Breast epithelium (tissue), 4 donors: Measurements from ENCODE around the gene UIMC1. TPM values are rescaled to one million over a fixed set of nuclear protein-coding genes. Genes with fewer than 3 reads are reported as not detected.

ENCODE experiments used
- DNase-seq, 2 donors: peaks; one replicate each; pipeline ENCODE4 v3.0.0-alpha.2; 2019; ENCODE audit warnings: low spot score in 2 of 2
- H3K27ac ChIP-seq, 2 donors: fragments of 200-600 bp; sonication (generic) in 1 of 2; one replicate each; pipeline ENCODE4 v1.5.1; 2016 to 2019; ENCODE audit warnings: mild to moderate bottlenecking in 1 of 2
- H3K27me3 ChIP-seq, 2 donors: fragments of 200-600 bp; sonication (generic) in 1 of 2; one replicate each; pipeline versions ENCODE4 v1.5.1 to v1.6.0; 2017 to 2019; ENCODE audit warnings: control low read depth in 1 of 2, mild to moderate bottlenecking in 1 of 2
- H3K36me3 ChIP-seq: fragments of 200-600 bp; one replicate; pipeline ENCODE4 v1.5.1; 2019
- H3K4me1 ChIP-seq, 2 donors: fragments of 200-600 bp; sonication (generic); one replicate each; pipeline ENCODE4 v1.5.1; 2016 to 2019; ENCODE audit warnings: control low read depth in 1 of 2
- H3K4me3 ChIP-seq, 3 donors: fragments of 200-600 bp; sonication (generic); 1 replicate in 2 of 3; 2 replicates in 1 of 3; pipeline ENCODE4 v1.5.1; 2016 to 2019; ENCODE audit warnings: mild to moderate bottlenecking in 3 of 3, moderate library complexity in 2 of 3
- H3K9me3 ChIP-seq, 2 donors: fragments of 200-600 bp; sonication (generic) in 1 of 2; one replicate each; pipeline ENCODE4 v1.5.1; 2016 to 2019; ENCODE audit warnings: control low read depth in 1 of 2
- POLR2A ChIP-seq: fragments of 450-650 bp; IDR thresholded peaks from one replicate; pipeline ENCODE4 v1.6.1; 2016; ENCODE audit warnings: antibody characterized with exemption, mild to moderate bottlenecking, moderate library complexity
- POLR2AphosphoS5 ChIP-seq, 3 donors: sonication (generic); formaldehyde crosslinking; IDR thresholded peaks; one replicate each; pipeline ENCODE4 v1.6.1; 2017; ENCODE audit warnings: antibody characterized with exemption in 3 of 3
- intact Hi-C: fragments of 100-400 bp; cut with DNase I; formaldehyde crosslinking; loops from one replicate; pipeline ENCODE4 v1.15.1; 2023; ENCODE audit warnings: low total_unique reads
- total RNA-seq, 3 donors: library from RNA; depleted of rRNA; stranded (reverse); fragments of >200 nt; gene quantifications; one replicate each; pipeline ENCODE4 v1.1.0, GENCODE V29; 2016
- TF ChIP-seq, protein P1 (sequence below), 3 donors: fragments of 450-650 bp; IDR thresholded peaks; one replicate each; pipeline ENCODE4 v1.5.1; 2016 to 2017; ENCODE audit warnings: antibody characterized with exemption in 3 of 3, mild to moderate bottlenecking in 3 of 3, moderate library complexity in 3 of 3

The UIMC1 gene
- total RNA-seq, 3 donors from 2014 or later: 27.8 to 61.3 (median 53.1) TPM

- H3K27me3 ChIP-seq: no peaks in the 10 kb centered on the region
- no peak overlapping the region for H3K4me3 ChIP-seq
- no peak overlapping the region for H3K27ac ChIP-seq
- no peaks in the 10 kb centered on the region for H3K4me1 ChIP-seq
- intact Hi-C loops: no loop called here
- peaks cover 4% of the 10 kb centered on the region for H3K36me3 ChIP-seq
- H3K9me3 ChIP-seq: no peaks in the 10 kb centered on the region
- DNase-seq: no peak
- no peak for TF ChIP-seq POLR2A
- TF ChIP-seq, protein P1, sequence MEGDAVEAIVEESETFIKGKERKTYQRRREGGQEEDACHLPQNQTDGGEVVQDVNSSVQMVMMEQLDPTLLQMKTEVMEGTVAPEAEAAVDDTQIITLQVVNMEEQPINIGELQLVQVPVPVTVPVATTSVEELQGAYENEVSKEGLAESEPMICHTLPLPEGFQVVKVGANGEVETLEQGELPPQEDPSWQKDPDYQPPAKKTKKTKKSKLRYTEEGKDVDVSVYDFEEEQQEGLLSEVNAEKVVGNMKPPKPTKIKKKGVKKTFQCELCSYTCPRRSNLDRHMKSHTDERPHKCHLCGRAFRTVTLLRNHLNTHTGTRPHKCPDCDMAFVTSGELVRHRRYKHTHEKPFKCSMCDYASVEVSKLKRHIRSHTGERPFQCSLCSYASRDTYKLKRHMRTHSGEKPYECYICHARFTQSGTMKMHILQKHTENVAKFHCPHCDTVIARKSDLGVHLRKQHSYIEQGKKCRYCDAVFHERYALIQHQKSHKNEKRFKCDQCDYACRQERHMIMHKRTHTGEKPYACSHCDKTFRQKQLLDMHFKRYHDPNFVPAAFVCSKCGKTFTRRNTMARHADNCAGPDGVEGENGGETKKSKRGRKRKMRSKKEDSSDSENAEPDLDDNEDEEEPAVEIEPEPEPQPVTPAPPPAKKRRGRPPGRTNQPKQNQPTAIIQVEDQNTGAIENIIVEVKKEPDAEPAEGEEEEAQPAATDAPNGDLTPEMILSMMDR (IDR thresholded peaks at IDR 0.05): no peak
- TF ChIP-seq POLR2AphosphoS5 (IDR thresholded peaks at IDR 0.05): no peak
Observed at GRCh38 chr5:176944268-176944667, 62.3 kb downstream of the UIMC1 start.

DNA sequence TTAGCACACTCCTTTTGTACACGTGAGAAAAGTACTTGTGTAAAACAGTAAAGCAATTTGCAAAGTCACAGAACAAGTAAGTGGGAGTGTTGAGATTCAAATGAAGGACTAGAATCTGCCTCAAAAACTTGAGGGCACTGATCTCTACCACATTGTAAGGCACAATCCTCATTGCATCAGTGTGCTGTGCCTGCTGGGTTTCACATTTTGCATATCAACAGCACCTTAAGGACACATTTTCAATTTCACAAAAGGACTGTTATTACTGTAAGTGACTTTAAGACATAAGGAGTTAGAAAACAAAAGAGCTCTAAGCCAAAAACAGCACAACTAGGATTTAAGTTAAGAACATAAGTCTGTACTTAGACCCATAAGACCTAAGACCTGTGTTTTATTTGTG lies 62.8 kb downstream of the UIMC1 start:
- no peaks in the 10 kb centered on the region for H3K9me3 ChIP-seq
- no peak overlapping the region for H3K4me3 ChIP-seq
- H3K27me3 ChIP-seq: no peaks in the 10 kb centered on the region
- no peaks in the 10 kb centered on the region for H3K4me1 ChIP-seq
- TF ChIP-seq, protein P1 (IDR thresholded peaks at IDR 0.05): no peak
- TF ChIP-seq POLR2AphosphoS5 (IDR thresholded peaks at IDR 0.05): no peak
- no peak for TF ChIP-seq POLR2A
- no peak overlapping the region for H3K27ac ChIP-seq
- no peak for DNase-seq
- intact Hi-C loops: no loop called here
- H3K36me3 ChIP-seq: peaks cover 4% of the 10 kb centered on the region

- Histone ChIP-seq H3K4me1 (no peaks in the 10 kb centered on the region), H3K27me3 (no peaks in the 10 kb centered on the region), H3K4me3 (no peak overlapping the region), H3K27ac (no peak overlapping the region), H3K36me3 (peaks cover 4% of the 10 kb centered on the region), H3K9me3 (no peaks in the 10 kb centered on the region)
- intact Hi-C loops: no loop called here
- no peak for DNase-seq
- TF ChIP-seq, protein P1 (IDR thresholded peaks at IDR 0.05): no peak
- TF ChIP-seq POLR2AphosphoS5 (IDR thresholded peaks at IDR 0.05): no peak
- no peak for TF ChIP-seq POLR2A
Observed at GRCh38 chr5:176941951-176942350, 64.6 kb downstream of the UIMC1 start.

DNA sequence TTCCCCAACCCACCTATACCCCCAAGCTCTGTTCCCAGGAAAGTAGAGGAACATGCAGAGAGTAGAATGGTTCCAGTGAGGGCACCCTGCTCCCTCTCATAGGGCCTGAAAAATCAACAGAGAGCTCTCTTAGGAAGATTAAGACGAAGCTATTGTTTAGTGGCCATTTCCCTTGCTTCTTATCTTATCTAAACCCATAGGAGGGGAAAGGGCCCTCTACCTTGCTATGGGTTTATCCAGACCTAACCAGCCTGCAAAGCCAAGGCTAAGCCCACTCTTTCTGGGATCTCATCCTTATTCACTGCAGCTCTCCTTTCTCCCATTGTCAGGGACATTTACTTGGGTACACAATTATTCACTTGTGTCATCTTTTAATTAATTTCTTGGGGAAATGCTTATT lies 68.1 kb downstream of the UIMC1 start:
- Histone ChIP-seq H3K36me3 (peaks cover 4% of the 10 kb centered on the region), H3K27me3 (no peaks in the 10 kb centered on the region), H3K9me3 (no peaks in the 10 kb centered on the region), H3K4me1 (no peaks in the 10 kb centered on the region), H3K27ac (no peak overlapping the region), H3K4me3 (no peak overlapping the region)
- no peak for DNase-seq
- TF ChIP-seq POLR2A (no peak), POLR2AphosphoS5 (IDR thresholded peaks at IDR 0.05) (no peak)
- TF ChIP-seq, protein P1 (IDR thresholded peaks at IDR 0.05): no peak
- intact Hi-C loops: no loop called here

DNA sequence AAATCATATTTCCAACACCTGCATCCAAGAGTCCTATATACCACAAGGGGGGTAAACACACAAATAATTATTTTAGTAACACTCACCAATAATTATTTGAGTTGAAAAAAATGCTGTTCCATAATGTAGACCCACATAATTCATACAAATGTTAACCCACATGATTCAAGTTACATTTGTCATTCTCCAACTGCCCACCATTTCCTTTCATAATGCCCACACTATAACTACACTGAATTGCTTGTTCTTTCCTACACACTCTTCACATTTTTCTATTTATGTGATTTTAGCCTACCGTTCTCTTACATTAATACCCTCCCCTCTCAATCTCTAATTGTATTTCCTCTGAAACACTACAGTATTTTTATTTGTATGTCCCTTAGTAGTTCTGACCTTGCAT lies 71.6 kb downstream of the UIMC1 start:
- H3K27ac ChIP-seq: no peak overlapping the region
- no peaks in the 10 kb centered on the region for H3K36me3 ChIP-seq
- no peaks in the 10 kb centered on the region for H3K9me3 ChIP-seq
- DNase-seq: no peak
- H3K4me3 ChIP-seq: no peak overlapping the region
- intact Hi-C loops: no loop called here
- TF ChIP-seq POLR2A (no peak), POLR2AphosphoS5 (IDR thresholded peaks at IDR 0.05) (no peak)
- TF ChIP-seq, protein P1 (IDR thresholded peaks at IDR 0.05): no peak
- no peaks in the 10 kb centered on the region for H3K4me1 ChIP-seq
- H3K27me3 ChIP-seq: no peaks in the 10 kb centered on the region
